ENCODE data around the gene PHRF1. TPM values are rescaled to one million over a fixed set of nuclear protein-coding genes. Genes with fewer than 3 reads are reported as not detected.

PHRF1 gene
- total RNA-seq, 1 experiment from 2014 or later: 45.5 TPM

DNA sequence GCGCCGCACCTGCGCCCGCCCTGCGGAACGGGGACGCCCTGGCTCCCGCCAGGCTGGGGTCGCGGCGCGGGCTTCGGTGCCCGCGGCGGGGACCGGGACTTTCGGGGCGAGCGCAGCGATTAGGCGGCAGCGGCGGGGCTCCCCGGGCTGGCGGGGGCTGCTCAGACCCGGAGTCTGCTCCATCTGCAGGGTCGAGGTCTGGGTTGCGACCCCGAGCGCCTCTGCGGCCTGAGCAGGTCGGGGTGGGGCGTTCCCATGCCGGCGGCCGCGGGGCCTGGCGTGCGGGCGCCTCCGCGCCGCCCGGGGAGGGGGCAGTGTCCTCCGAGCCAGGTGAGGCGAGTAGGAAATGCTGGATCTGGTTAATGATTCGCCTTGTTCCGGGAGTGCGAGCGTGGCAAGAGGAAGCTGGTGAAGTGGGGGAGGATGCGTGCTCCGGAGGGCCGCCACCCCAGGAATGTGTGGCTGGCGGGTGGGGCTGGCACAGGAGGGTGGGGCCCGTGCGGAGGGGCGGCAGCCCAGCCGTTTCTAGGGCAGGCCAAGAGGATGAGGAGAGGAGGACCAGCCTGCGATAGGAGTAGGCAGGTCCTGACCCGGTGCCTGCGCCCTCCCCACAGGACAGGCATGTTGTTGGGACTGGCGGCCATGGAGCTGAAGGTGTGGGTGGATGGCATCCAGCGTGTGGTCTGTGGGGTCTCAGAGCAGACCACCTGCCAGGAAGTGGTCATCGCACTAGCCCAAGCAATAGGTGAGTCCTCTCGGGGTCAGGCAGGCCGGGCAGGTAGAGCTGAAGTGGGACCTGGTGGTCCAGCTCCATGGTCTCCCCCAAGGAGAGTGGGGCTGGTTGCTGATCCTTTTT, 14.9 kb upstream of the PHRF1 start:
- DNase-seq (ENCODE audit: low read depth, low spot score): no peak
- Histone ChIP-seq H3K27ac (ENCODE audit: low read depth, low read length) (peak overlapping the region; percentile 93), H2AFZ (ENCODE audit: low read depth, low read length, poor library complexity, severe bottlenecking) (no peak overlapping the region), H3K9ac (ENCODE audit: low read length) (peak overlapping the region; percentile 84), H3K9me3 (ENCODE audit: control insufficient read depth in 1 of 2, insufficient read depth in 1 of 2, low read depth in 1 of 2, low read length in 2 of 2) (no peaks in the 10 kb centered on the region), H3K4me2 (ENCODE audit: low read length) (peak overlapping the region; percentile 91), H3K27me3 (ENCODE audit: insufficient read depth, low read length) (no peaks in the 10 kb centered on the region), H3K36me3 (ENCODE audit: control insufficient read depth in 1 of 2, insufficient read depth in 2 of 2, low read length in 2 of 2) (0 out of 4 replicates have a peak, but pooled peaks cover 0 to 3% of the 10 kb centered on the region in 2 experiments), H3K4me1 (ENCODE audit: control insufficient read depth in 1 of 2, insufficient read depth in 2 of 2, low read length in 2 of 2) (peaks cover 23 to 48% of the 10 kb centered on the region in 2 experiments), H3K79me2 (ENCODE audit: insufficient read depth, low read length) (peaks cover 15% of the 10 kb centered on the region), H3K9me2 (ENCODE audit: insufficient read depth) (no peaks in the 10 kb centered on the region), H4K20me1 (ENCODE audit: insufficient read depth) (no peaks in the 10 kb centered on the region), H3K4me3 (replicated peaks in 1 of 2; ENCODE audit: low read depth in 1 of 2, low read length in 2 of 2) (peak overlapping the region; percentile 65 to 92)
- RAD21 ChIA-PET (ENCODE audit: low non-redundant PET in 1 of 2, low total read pairs in 2 of 2, uncharacterized antibody in 2 of 2, unreplicated experiment in 2 of 2): no interaction called here
- intact Hi-C loops (cut with micrococcal nuclease): loop anchor here (2.0 kb wide), 1 partner anchor 25 kb away; the partner anchor contains the start of gene LRRC56
- CTCF ChIA-PET: no interaction called here
- POLR2A ChIA-PET: no interaction called here
- TSS peak; percentile 38 for BruUV-seq (replicated peaks)
- peak; percentile 57 for ATAC-seq
- TF ChIP-seq POLR2A (IDR thresholded peaks at IDR 0.05; ENCODE audit: borderline replicate concordance, extremely low read depth, insufficient read depth, insufficient read length): peak; percentile 35
- no peak for TF ChIP-seq CEBPB (IDR thresholded peaks at IDR 0.05; ENCODE audit: low read depth)
- TF ChIP-seq ZFX (IDR thresholded peaks at IDR 0.05): peak; percentile 21; the same call in 1 of the 2 replicates
- TF ChIP-seq POLR2AphosphoS5 (IDR thresholded peaks at IDR 0.05; ENCODE audit: low read depth, low read length): 0 out of 2 replicates have a peak, but pooled peaks have one; percentile 16

DNA sequence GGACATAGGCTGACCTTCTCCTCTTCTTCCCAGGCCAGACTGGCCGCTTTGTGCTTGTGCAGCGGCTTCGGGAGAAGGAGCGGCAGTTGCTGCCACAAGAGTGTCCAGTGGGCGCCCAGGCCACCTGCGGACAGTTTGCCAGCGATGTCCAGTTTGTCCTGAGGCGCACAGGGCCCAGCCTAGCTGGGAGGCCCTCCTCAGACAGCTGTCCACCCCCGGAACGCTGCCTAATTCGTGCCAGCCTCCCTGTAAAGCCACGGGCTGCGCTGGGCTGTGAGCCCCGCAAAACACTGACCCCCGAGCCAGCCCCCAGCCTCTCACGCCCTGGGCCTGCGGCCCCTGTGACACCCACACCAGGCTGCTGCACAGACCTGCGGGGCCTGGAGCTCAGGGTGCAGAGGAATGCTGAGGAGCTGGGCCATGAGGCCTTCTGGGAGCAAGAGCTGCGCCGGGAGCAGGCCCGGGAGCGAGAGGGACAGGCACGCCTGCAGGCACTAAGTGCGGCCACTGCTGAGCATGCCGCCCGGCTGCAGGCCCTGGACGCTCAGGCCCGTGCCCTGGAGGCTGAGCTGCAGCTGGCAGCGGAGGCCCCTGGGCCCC, 14.1 kb upstream of the PHRF1 start:
- H3K79me2 ChIP-seq (ENCODE audit: insufficient read depth, low read length): peaks cover 15% of the 10 kb centered on the region
- H3K9me3 ChIP-seq (ENCODE audit: control insufficient read depth in 1 of 2, insufficient read depth in 1 of 2, low read depth in 1 of 2, low read length in 2 of 2): no peaks in the 10 kb centered on the region
- POLR2A ChIA-PET: no interaction called here
- RAD21 ChIA-PET (ENCODE audit: low non-redundant PET in 1 of 2, low total read pairs in 2 of 2, uncharacterized antibody in 2 of 2, unreplicated experiment in 2 of 2): no interaction called here
- peak overlapping the region; percentile 93 for H3K27ac ChIP-seq (ENCODE audit: low read depth, low read length)
- H3K4me2 ChIP-seq (ENCODE audit: low read length): peak overlapping the region; percentile 91
- H3K4me1 ChIP-seq (ENCODE audit: control insufficient read depth in 1 of 2, insufficient read depth in 2 of 2, low read length in 2 of 2): peaks cover 23 to 55% of the 10 kb centered on the region in 2 experiments
- CTCF ChIA-PET: no interaction called here
- 0 out of 4 replicates have a peak, but pooled peaks cover 0 to 3% of the 10 kb centered on the region in 2 experiments for H3K36me3 ChIP-seq (ENCODE audit: control insufficient read depth in 1 of 2, insufficient read depth in 2 of 2, low read length in 2 of 2)
- no TSS peak for BruUV-seq (replicated peaks)
- ATAC-seq (no peak), DNase-seq (ENCODE audit: low read depth, low spot score) (no peak)
- H2AFZ ChIP-seq (ENCODE audit: low read depth, low read length, poor library complexity, severe bottlenecking): no peak overlapping the region
- intact Hi-C loops (cut with micrococcal nuclease): no loop called here
- H4K20me1 ChIP-seq (ENCODE audit: insufficient read depth): no peaks in the 10 kb centered on the region
- H3K27me3 ChIP-seq (ENCODE audit: insufficient read depth, low read length): no peaks in the 10 kb centered on the region
- peak overlapping the region; percentile 84 for H3K9ac ChIP-seq (ENCODE audit: low read length)
- no peaks in the 10 kb centered on the region for H3K9me2 ChIP-seq (ENCODE audit: insufficient read depth)
- H3K4me3 ChIP-seq (replicated peaks in 1 of 2; ENCODE audit: low read depth in 1 of 2, low read length in 2 of 2): peak overlapping the region; percentile 65 to 92
- TF ChIP-seq, protein P1, sequence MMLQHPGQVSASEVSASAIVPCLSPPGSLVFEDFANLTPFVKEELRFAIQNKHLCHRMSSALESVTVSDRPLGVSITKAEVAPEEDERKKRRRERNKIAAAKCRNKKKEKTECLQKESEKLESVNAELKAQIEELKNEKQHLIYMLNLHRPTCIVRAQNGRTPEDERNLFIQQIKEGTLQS (IDR thresholded peaks at IDR 0.05): no peak
- TF ChIP-seq JUND (IDR thresholded peaks at IDR 0.05): no peak
- TF ChIP-seq RAD21 (IDR thresholded peaks at IDR 0.05; ENCODE audit: low read depth): no peak
- TF ChIP-seq, protein P2, sequence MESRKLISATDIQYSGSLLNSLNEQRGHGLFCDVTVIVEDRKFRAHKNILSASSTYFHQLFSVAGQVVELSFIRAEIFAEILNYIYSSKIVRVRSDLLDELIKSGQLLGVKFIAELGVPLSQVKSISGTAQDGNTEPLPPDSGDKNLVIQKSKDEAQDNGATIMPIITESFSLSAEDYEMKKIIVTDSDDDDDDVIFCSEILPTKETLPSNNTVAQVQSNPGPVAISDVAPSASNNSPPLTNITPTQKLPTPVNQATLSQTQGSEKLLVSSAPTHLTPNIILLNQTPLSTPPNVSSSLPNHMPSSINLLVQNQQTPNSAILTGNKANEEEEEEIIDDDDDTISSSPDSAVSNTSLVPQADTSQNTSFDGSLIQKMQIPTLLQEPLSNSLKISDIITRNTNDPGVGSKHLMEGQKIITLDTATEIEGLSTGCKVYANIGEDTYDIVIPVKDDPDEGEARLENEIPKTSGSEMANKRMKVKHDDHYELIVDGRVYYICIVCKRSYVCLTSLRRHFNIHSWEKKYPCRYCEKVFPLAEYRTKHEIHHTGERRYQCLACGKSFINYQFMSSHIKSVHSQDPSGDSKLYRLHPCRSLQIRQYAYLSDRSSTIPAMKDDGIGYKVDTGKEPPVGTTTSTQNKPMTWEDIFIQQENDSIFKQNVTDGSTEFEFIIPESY (IDR thresholded peaks at IDR 0.05; ENCODE audit: extremely low read depth, insufficient replicate concordance, low read length): no peak
- TF ChIP-seq, protein P3, sequence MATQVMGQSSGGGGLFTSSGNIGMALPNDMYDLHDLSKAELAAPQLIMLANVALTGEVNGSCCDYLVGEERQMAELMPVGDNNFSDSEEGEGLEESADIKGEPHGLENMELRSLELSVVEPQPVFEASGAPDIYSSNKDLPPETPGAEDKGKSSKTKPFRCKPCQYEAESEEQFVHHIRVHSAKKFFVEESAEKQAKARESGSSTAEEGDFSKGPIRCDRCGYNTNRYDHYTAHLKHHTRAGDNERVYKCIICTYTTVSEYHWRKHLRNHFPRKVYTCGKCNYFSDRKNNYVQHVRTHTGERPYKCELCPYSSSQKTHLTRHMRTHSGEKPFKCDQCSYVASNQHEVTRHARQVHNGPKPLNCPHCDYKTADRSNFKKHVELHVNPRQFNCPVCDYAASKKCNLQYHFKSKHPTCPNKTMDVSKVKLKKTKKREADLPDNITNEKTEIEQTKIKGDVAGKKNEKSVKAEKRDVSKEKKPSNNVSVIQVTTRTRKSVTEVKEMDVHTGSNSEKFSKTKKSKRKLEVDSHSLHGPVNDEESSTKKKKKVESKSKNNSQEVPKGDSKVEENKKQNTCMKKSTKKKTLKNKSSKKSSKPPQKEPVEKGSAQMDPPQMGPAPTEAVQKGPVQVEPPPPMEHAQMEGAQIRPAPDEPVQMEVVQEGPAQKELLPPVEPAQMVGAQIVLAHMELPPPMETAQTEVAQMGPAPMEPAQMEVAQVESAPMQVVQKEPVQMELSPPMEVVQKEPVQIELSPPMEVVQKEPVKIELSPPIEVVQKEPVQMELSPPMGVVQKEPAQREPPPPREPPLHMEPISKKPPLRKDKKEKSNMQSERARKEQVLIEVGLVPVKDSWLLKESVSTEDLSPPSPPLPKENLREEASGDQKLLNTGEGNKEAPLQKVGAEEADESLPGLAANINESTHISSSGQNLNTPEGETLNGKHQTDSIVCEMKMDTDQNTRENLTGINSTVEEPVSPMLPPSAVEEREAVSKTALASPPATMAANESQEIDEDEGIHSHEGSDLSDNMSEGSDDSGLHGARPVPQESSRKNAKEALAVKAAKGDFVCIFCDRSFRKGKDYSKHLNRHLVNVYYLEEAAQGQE (IDR thresholded peaks at IDR 0.05; ENCODE audit: low read depth): no peak
- TF ChIP-seq, protein P4, sequence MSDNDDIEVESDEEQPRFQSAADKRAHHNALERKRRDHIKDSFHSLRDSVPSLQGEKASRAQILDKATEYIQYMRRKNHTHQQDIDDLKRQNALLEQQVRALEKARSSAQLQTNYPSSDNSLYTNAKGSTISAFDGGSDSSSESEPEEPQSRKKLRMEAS (IDR thresholded peaks at IDR 0.05): no peak
- TF ChIP-seq ELF1 (IDR thresholded peaks at IDR 0.05; ENCODE audit: borderline replicate concordance, low read depth): no peak

Measured in HCT116 (cell line).